ENCODE results near the gene ANKRD53.

DNA sequence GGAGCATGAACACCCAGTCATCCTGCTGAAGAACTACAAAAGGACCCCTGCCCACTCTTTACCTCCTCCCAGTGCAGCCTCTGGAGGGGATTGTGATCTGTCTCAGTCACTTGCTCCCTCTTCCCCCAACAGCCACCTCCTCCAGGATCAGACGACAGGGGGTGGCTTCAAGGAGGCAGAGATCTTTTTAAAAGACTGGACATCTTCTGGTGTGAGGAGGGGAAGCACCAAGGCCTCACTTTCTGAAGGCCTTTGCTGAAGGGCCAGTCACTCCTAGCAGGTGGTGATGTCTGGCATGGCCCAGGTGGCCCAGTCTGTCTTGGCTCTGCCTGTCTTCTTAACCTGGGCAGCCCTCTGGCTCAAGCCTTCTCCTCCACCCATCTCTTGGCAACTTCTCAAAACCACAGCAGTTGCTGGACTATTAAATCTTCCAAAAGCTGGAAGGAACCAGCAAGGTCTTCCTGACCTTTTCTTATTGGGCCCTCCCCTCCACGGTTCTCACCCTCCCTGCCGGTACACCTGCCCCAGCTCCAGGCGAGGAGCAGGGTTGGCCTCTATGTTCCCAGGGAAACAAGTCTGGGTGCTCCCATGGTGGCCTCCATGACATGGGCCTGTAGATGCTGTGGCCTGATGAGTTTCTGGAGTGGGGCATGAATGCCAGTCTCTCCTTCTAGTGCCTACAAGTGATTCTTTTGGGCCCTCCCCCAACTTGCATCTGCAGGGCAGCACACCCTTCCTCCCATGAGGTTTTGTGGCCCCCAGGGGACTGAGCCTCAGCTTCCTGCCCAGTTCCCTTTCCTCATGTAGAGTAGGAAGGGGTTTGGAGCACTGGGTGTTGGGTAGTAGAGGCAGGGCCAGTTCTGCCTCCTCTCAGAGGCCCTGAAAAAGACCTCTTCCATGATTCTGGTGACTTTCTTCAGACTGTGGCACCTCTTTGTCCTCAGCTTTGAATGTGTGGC is 47.8 kb upstream of the ANKRD53 start:
- TF ChIP-seq POLR2AphosphoS5 (IDR thresholded peaks at IDR 0.05; ENCODE audit: low read depth, low read length) (no peak), RAD21 (IDR thresholded peaks at IDR 0.05; ENCODE audit: low read length) (no peak), EZH2phosphoT487 (IDR thresholded peaks at IDR 0.05; ENCODE audit: borderline replicate concordance, low read depth) (no peak), MEF2A (IDR thresholded peaks at IDR 0.05; ENCODE audit: borderline replicate concordance, low read depth) (no peak), FOXM1 (IDR thresholded peaks at IDR 0.05; ENCODE audit: low read depth) (no peak), TEAD4 (IDR thresholded peaks at IDR 0.05; ENCODE audit: borderline replicate concordance, insufficient read depth) (no peak), EP300 (IDR thresholded peaks at IDR 0.05; ENCODE audit: borderline replicate concordance in 1 of 2, low read depth in 1 of 2, low read length in 1 of 2) (no peak), JUND (IDR thresholded peaks at IDR 0.05) (no peak), FOXJ3 (CRISPR knock-in tag; IDR thresholded peaks at IDR 0.05) (no peak), SMC3 (IDR thresholded peaks at IDR 0.05; ENCODE audit: low read depth, low read length) (no peak), ELF1 (IDR thresholded peaks at IDR 0.05) (no peak)
- TF ChIP-seq, protein P1, sequence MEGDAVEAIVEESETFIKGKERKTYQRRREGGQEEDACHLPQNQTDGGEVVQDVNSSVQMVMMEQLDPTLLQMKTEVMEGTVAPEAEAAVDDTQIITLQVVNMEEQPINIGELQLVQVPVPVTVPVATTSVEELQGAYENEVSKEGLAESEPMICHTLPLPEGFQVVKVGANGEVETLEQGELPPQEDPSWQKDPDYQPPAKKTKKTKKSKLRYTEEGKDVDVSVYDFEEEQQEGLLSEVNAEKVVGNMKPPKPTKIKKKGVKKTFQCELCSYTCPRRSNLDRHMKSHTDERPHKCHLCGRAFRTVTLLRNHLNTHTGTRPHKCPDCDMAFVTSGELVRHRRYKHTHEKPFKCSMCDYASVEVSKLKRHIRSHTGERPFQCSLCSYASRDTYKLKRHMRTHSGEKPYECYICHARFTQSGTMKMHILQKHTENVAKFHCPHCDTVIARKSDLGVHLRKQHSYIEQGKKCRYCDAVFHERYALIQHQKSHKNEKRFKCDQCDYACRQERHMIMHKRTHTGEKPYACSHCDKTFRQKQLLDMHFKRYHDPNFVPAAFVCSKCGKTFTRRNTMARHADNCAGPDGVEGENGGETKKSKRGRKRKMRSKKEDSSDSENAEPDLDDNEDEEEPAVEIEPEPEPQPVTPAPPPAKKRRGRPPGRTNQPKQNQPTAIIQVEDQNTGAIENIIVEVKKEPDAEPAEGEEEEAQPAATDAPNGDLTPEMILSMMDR (IDR thresholded peaks at IDR 0.05): no peak
- TF ChIP-seq, protein P2, sequence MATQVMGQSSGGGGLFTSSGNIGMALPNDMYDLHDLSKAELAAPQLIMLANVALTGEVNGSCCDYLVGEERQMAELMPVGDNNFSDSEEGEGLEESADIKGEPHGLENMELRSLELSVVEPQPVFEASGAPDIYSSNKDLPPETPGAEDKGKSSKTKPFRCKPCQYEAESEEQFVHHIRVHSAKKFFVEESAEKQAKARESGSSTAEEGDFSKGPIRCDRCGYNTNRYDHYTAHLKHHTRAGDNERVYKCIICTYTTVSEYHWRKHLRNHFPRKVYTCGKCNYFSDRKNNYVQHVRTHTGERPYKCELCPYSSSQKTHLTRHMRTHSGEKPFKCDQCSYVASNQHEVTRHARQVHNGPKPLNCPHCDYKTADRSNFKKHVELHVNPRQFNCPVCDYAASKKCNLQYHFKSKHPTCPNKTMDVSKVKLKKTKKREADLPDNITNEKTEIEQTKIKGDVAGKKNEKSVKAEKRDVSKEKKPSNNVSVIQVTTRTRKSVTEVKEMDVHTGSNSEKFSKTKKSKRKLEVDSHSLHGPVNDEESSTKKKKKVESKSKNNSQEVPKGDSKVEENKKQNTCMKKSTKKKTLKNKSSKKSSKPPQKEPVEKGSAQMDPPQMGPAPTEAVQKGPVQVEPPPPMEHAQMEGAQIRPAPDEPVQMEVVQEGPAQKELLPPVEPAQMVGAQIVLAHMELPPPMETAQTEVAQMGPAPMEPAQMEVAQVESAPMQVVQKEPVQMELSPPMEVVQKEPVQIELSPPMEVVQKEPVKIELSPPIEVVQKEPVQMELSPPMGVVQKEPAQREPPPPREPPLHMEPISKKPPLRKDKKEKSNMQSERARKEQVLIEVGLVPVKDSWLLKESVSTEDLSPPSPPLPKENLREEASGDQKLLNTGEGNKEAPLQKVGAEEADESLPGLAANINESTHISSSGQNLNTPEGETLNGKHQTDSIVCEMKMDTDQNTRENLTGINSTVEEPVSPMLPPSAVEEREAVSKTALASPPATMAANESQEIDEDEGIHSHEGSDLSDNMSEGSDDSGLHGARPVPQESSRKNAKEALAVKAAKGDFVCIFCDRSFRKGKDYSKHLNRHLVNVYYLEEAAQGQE (IDR thresholded peaks at IDR 0.05; ENCODE audit: low read depth, low read length): no peak
- TF ChIP-seq, protein P3, sequence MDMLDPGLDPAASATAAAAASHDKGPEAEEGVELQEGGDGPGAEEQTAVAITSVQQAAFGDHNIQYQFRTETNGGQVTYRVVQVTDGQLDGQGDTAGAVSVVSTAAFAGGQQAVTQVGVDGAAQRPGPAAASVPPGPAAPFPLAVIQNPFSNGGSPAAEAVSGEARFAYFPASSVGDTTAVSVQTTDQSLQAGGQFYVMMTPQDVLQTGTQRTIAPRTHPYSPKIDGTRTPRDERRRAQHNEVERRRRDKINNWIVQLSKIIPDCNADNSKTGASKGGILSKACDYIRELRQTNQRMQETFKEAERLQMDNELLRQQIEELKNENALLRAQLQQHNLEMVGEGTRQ (IDR thresholded peaks at IDR 0.05; ENCODE audit: borderline replicate concordance, low read depth, low read length): no peak
